Measurements from ENCODE around the gene MORN1.

The MORN1 gene

DNA sequence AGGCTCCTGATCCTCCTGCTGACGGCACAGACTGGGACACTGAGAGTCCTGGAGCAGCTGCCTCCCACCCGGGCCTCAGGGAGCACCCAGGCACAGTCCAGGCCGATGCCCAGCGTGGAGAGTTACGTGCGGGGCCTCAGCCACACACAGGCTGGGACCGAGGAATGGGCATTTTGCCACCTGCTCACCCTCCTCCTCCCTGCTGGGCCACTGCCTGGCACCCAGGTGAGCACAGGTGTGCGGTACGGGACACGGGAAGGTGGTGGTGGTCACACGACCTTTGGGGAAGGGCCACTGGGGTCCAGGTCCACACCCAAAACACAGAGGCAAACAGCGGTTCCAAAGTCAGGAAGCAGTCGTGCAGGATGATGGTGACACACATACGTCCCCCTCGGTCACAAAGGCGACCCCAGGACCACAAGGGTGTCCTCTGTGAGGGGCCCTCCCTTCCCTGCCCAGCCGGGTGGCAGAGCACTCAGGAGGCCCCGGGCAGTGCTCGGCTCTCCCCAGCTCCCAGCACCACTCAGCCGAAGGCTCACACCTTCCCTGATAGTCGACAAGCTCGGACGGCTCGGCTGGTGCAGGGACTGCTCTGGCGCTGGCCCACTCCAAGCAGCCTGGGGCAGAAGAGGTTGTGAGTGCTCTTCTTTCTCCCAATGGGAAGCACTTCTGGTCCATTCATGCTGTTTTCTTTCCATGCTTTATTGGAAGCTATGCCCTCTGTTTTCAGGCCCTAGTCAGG lies 14.3 kb downstream of the MORN1 start:
- no peak overlapping the region for H2AFZ ChIP-seq (ENCODE audit: low read depth, low read length)
- H3K27me3 ChIP-seq (ENCODE audit: insufficient read depth, low read length) = no peaks in the 10 kb centered on the region
- H3K9me3 ChIP-seq (ENCODE audit: low read length) = peaks cover 1% of the 10 kb centered on the region
- H3K4me3 ChIP-seq (ENCODE audit: low read length) = no peak overlapping the region
- peaks cover 6% of the 10 kb centered on the region for H3K4me1 ChIP-seq (ENCODE audit: insufficient read depth, low read length)
- H3K36me3 ChIP-seq (ENCODE audit: insufficient read depth, low read length) = peaks cover 3% of the 10 kb centered on the region

DNA sequence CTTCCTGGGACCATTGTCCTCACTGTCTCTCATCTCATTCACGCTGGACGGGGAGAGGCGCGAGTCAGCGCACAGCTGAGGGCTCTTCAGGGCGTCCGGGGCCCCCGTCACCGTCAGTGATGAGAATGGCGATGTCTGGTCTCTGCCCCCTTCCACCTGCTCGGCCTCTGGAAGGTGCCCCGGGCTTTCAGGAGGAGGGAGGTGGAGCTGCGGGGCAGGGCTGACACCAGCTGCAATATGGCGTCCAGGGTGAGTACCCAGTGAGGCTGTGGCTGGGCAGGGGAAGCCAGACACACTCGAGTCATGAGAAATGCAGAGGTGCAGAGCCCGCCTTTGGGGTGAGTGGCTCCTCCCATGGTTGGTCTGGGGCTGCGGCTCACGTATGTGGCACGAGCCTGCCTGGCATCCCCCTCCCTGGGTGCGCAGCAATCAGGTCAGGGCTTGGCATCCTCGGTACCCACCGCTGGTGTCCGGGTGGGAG lies 15.1 kb downstream of the MORN1 start:
- Histone ChIP-seq H3K36me3 (ENCODE audit: insufficient read depth, low read length) (peaks cover 5% of the 10 kb centered on the region), H3K4me3 (ENCODE audit: low read length) (no peak overlapping the region)

DNA sequence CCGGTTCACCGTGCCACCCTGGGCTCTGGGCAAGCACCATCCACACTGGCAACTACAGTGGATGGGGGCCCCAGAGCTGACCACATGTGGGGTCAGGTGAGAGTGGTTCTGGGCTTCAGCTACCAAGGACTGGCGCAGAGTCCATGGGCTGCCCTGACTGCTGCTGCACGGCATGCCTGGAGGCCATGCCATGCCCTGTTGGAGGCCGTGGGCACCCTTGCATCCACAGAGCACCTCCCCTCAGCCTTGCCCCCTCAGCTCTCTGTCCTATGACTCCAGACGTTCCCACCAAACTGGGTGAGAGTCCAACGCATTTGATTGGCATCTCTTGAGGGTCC lies 15.5 kb downstream of the MORN1 start:
- peaks cover 7% of the 10 kb centered on the region for H3K36me3 ChIP-seq (ENCODE audit: insufficient read depth, low read length)
- no peak overlapping the region for H2AFZ ChIP-seq (ENCODE audit: low read depth, low read length)
- H3K4me3 ChIP-seq (ENCODE audit: low read length) = no peak overlapping the region
- H3K27me3 ChIP-seq (ENCODE audit: insufficient read depth, low read length) = no peaks in the 10 kb centered on the region
- peaks cover 2% of the 10 kb centered on the region for H3K9me3 ChIP-seq (ENCODE audit: low read length)
- peaks cover 6% of the 10 kb centered on the region for H3K4me1 ChIP-seq (ENCODE audit: insufficient read depth, low read length)

More for the DNA sequence above, 15.1 kb downstream of the MORN1 start:
- H3K9me3 ChIP-seq (ENCODE audit: low read length) = peaks cover 2% of the 10 kb centered on the region
- peaks cover 6% of the 10 kb centered on the region for H3K4me1 ChIP-seq (ENCODE audit: insufficient read depth, low read length)
- no peak overlapping the region for H2AFZ ChIP-seq (ENCODE audit: low read depth, low read length)
- no peaks in the 10 kb centered on the region for H3K27me3 ChIP-seq (ENCODE audit: insufficient read depth, low read length)

DNA sequence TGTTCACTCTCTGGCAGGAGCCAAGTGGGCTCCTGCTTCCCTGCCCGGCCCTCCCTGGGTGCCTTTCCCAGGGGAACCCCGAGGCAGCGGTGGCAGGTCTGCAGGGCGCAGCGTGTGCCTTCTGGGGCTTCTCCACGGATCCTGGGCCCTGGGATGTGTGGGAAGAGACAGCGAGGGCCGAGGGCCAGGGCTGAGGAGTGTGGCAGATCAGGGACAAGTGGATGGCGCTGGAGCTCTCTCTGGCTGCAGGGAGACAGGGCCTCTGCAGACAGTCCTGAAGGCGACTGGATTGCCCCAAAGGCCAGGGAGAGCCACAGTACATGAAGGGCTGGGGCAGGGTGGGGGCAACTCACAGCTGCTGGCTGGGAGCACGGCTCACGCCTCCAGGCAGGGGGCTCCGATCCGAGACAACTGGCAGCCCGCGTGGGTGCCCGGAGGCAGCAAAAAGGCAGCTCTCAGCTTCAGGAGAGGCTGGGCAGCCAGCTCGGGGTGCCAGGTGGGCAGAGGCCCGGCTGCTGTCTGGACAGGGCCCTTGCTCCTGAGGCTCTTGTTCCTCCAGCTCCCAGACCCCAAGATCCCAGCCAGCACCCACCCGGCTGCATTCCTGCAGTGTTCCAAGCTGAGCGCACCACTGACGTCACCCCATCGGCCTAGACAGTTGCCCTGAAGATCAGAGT lies 16.0 kb downstream of the MORN1 start:
- H3K9me3 ChIP-seq (ENCODE audit: low read length) = peaks cover 2% of the 10 kb centered on the region
- peaks cover 7% of the 10 kb centered on the region for H3K36me3 ChIP-seq (ENCODE audit: insufficient read depth, low read length)
- H3K4me1 ChIP-seq (ENCODE audit: insufficient read depth, low read length) = peaks cover 6% of the 10 kb centered on the region
- no peaks in the 10 kb centered on the region for H3K27me3 ChIP-seq (ENCODE audit: insufficient read depth, low read length)
- H3K4me3 ChIP-seq (ENCODE audit: low read length) = no peak overlapping the region
- H2AFZ ChIP-seq (ENCODE audit: low read depth, low read length) = no peak overlapping the region

DNA sequence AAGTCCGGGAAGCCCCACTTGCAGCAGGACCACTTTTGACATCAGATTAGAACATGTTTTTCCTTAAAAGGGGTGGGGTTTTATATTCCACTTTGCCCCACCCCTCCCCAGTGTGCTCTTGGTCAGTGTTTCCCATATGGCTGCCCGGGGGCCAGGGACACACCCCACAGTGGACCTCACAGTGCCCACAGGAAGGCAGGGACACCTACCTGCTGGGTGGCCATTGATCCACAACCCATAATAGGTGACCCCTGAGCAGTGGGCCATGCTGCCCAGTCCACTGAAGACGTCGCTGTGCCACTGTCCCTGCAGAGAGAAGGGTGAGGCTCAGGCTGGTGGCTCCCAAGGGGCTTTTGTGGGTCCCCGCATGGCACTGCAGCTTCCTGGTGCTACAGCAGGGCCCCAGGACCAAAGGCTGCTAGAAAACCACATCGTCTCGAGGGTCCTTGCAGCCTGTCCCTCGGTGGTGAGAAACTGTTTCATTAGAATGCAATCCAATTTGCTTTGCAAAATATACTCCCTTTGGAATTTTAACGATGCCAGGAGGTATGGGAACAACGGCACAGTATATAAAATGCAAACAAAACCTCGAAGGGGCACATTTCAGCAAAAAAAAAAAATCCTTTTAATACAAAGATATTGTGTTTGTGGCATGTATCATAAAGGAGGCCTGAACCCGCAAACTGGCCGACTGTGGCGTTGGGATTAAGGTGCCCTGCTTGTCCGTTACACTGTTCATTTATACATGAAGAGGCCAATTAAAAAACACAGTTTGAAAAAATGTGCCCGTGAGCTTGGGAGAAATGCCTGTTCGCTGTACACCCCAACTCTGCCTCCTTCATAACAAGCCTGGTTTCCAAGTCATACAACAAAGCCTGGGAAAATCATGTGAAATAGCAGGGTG lies 16.9 kb downstream of the MORN1 start:
- Histone ChIP-seq H3K4me3 (ENCODE audit: low read length) (no peak overlapping the region), H3K27me3 (ENCODE audit: insufficient read depth, low read length) (no peaks in the 10 kb centered on the region), H3K9me3 (ENCODE audit: low read length) (peaks cover 2% of the 10 kb centered on the region), H3K4me1 (ENCODE audit: insufficient read depth, low read length) (peaks cover 6% of the 10 kb centered on the region), H2AFZ (ENCODE audit: low read depth, low read length) (no peak overlapping the region), H3K36me3 (ENCODE audit: insufficient read depth, low read length) (peaks cover 10% of the 10 kb centered on the region)

DNA sequence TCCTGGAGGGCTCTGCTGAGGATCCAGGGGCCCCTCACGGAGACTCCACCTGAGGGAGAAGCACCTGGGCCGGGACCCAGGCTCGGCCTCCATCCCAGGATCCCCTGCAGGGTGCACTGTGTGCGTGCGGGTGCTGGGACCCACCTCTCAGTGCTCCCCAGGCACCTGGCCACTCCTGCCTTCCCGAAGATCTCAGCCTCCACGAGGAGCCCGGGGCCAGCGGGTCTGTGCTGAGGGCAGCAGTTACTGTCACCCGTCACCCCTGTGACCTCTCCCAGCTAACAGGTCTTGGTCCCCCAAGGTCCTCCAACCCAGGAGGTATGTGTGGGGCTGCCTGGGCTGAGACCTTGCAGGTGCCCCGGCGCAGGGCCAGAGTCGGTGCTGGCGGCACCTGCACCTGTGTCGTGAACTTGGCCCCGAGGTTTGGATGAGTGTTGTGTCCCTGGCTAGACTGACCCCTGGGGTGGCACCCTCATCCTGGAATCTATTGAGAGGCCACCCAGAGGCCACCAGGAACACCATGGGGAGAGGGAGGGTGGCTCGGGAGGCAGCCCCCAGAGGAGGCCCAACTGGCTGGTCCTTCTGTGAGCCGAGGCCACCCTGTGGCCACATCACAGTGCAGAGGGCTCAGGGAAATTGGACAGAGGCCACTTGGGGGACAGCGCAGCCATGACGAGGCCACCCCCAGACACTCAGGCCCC lies 17.7 kb downstream of the MORN1 start:
- Histone ChIP-seq H3K36me3 (ENCODE audit: insufficient read depth, low read length) (peaks cover 10% of the 10 kb centered on the region), H3K27me3 (ENCODE audit: insufficient read depth, low read length) (no peaks in the 10 kb centered on the region), H3K4me3 (ENCODE audit: low read length) (no peak overlapping the region), H2AFZ (ENCODE audit: low read depth, low read length) (no peak overlapping the region), H3K9me3 (ENCODE audit: low read length) (peaks cover 2% of the 10 kb centered on the region), H3K4me1 (ENCODE audit: insufficient read depth, low read length) (peaks cover 6% of the 10 kb centered on the region)

DNA sequence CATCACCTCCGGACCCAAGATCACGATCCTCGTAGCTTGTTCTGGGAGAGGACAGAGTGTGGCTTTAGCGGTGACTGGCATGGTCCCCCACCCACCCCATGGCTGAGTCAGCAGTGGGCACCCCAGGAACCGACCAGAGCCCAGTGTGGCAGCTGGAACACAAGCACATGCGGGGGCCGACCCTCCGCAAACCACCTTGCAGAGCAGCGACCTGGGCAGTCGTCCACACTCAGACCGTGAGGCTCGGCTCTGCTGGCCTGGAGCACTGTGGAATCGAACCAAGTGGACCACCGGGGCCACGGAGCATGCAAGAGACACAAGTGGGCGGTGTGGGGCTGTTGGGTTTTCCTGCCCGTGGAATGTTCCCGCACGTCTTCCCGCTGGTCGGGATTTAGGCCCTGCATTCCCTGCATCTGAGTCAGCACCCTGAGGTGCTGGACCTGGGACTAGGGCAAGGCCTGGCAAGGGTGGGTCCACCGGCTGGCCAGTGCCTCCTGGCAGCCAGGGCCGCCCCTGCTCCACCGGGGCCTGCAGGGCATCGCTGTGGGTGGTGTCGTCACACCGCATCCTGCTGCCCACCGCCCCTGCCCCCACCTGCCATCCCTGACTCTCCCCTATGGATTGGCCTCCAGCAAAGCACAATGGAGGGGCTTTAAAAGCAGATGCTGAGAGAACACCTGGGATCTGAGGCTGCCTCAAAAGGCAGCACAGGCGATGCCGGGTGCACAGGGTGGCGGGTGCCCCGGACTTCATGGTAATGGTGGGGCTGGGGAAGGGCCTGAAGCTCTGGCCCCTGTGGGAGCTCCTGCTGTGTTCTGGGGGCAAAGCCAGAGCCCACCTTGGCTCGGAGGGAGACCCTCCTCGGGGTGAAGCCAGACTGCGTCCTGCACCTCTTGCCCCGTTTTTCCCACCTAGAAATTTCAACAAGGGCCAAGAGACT lies 18.5 kb downstream of the MORN1 start:
- H3K27me3 ChIP-seq (ENCODE audit: insufficient read depth, low read length) = no peaks in the 10 kb centered on the region
- peaks cover 16% of the 10 kb centered on the region for H3K36me3 ChIP-seq (ENCODE audit: insufficient read depth, low read length)
- peaks cover 6% of the 10 kb centered on the region for H3K4me1 ChIP-seq (ENCODE audit: insufficient read depth, low read length)
- no peak overlapping the region for H3K4me3 ChIP-seq (ENCODE audit: low read length)
- no peak overlapping the region for H2AFZ ChIP-seq (ENCODE audit: low read depth, low read length)
- H3K9me3 ChIP-seq (ENCODE audit: low read length) = peaks cover 7% of the 10 kb centered on the region

DNA sequence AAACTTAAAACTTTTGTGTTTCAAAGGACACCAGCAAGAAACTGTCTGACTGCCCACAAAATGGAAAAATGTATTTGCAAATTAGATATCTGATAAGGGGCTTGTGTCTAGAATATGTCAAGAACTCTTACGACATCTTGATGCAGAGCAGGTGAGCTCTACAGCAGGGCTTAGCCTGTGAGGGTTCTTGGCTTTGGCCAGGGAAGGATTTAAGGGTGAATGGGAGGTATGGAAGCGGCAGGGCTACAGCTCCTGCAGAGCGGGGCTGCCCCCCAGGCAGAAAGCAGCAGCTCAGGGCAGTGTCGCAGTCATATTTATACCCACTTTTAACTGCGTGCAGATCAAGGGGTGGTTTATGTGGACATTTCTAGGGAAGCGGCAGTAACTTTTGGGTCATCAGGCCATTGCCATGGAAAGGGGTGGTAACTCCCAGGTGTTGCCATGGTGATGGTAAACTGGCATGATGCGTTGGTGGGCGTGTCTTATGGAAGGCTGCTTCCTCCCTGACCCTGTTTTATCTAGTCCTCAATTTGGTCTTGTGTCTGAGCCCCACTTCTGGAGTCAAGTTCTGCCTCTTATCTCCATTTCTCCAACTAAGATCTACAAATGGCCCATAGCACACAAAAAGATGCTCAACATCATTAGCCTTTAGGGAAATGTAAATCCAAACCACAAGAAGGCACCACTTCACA lies 23.2 kb downstream of the MORN1 start:
- Histone ChIP-seq H3K4me3 (ENCODE audit: low read length) (no peak overlapping the region), H3K27me3 (ENCODE audit: insufficient read depth, low read length) (no peaks in the 10 kb centered on the region), H3K4me1 (ENCODE audit: insufficient read depth, low read length) (no peaks in the 10 kb centered on the region), H2AFZ (ENCODE audit: low read depth, low read length) (no peak overlapping the region), H3K9me3 (ENCODE audit: low read length) (peaks cover 11% of the 10 kb centered on the region), H3K36me3 (ENCODE audit: insufficient read depth, low read length) (peaks cover 17% of the 10 kb centered on the region)

DNA sequence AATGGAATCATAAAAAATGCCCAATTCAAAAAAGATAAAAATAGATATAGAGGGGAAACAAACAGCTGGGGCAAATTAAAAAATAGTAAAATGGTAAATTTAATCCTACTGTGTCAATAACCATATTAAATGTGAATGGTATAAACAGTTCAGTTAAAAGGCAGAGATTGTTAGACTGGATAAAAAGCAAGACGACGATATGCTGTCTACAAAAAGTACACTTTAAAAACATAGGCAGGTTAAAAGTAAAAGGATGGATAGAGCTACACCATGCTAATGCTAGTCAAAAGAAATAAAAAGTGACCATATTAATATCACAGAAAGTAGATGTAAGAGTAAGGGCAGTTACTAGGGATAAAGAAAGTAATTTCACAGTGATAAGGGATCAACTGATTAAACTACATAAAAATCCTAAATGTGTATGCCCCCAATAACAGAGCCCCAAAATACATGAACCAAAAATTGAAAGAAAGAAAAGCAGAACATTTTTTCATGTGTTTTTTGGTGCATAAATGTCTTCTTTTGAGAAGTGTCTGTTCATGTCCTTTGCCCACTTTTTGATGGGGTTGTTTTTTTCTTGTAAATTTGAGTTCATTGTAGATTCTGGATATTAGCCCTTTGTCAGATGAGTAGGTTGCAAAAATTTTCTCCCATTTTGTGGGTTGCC lies 27.4 kb downstream of the MORN1 start:
- Histone ChIP-seq H3K27me3 (ENCODE audit: insufficient read depth, low read length) (no peaks in the 10 kb centered on the region), H3K4me1 (ENCODE audit: insufficient read depth, low read length) (no peaks in the 10 kb centered on the region), H3K36me3 (ENCODE audit: insufficient read depth, low read length) (peaks cover 7% of the 10 kb centered on the region)

DNA sequence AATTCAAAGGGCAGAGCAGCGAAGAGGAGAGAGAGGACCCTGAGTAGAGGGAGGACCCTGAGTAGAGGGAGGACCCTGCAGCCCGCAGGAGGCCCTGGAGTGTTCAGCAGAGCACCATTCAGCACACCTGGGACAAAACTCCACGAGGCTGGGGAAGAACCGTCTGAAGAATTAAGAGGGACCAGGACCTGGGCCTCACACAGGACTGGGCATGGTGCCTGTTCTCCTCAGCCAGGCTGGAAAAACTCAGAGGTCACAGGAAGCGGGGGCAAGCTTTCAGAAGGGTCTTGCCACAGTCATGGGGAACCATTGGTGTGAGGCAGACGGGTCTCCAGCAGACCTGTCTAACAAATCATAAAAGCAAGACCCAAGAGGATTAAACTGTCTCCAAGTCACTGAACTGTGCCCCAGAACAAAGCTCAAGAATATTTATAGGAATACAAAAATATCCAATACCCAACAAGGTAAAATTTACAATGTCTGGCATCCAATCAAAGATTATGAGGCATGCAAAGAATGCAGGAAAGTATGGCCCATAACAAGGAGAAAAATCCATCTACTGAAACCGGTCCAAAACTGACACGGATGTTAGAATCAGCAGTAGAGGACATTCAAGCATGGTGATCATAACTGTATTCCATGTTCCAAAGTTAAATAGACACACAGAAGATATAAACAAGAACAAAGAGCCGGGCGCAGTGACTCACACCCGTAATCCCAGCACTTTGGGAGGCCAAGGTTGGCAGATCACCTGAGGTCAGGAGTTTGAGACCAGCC lies 30.6 kb downstream of the MORN1 start:
- H2AFZ ChIP-seq (ENCODE audit: low read depth, low read length) = no peak overlapping the region

More for the DNA sequence above, 27.4 kb downstream of the MORN1 start:
- Histone ChIP-seq H3K4me3 (ENCODE audit: low read length) (no peak overlapping the region), H3K9me3 (ENCODE audit: low read length) (peaks cover 9% of the 10 kb centered on the region), H2AFZ (ENCODE audit: low read depth, low read length) (no peak overlapping the region)

More for the DNA sequence above, 30.6 kb downstream of the MORN1 start:
- Histone ChIP-seq H3K9me3 (ENCODE audit: low read length) (peaks cover 3% of the 10 kb centered on the region), H3K4me1 (ENCODE audit: insufficient read depth, low read length) (no peaks in the 10 kb centered on the region), H3K36me3 (ENCODE audit: insufficient read depth, low read length) (no peaks in the 10 kb centered on the region), H3K27me3 (ENCODE audit: insufficient read depth, low read length) (no peaks in the 10 kb centered on the region), H3K4me3 (ENCODE audit: low read length) (no peak overlapping the region)
